Spinal cord (tissue), 10 donors: ENCODE results near the gene SLC37A1. TPM values are rescaled to one million over a fixed set of nuclear protein-coding genes. Genes with fewer than 3 reads are reported as not detected.
A peak's percentile ranks its signal among the peaks of the same experiment; 100 is the strongest.

Experiments used
- DNase-seq, 6 donors: peaks; one replicate each; pipeline versions ENCODE4 v3.0.0 to v3.0.0-alpha.2; 2013 to 2015; ENCODE audit warnings: low spot score in 6 of 6, low read depth in 4 of 6
- H3K27ac ChIP-seq: one replicate; pipeline ENCODE4 v1.5.1; 2013; ENCODE audit warnings: low read depth, low read length, control low read depth
- H3K27me3 ChIP-seq: one replicate; pipeline ENCODE4 v1.6.1; 2013; ENCODE audit warnings: low read length; ENCODE audit not compliant: control insufficient read depth, insufficient read depth
- H3K36me3 ChIP-seq: one replicate; pipeline ENCODE4 v1.6.1; 2013; ENCODE audit warnings: low read length; ENCODE audit not compliant: control insufficient read depth, insufficient read depth
- H3K4me1 ChIP-seq: one replicate; pipeline ENCODE4 v1.6.1; 2013; ENCODE audit warnings: low read length; ENCODE audit not compliant: control insufficient read depth, insufficient read depth
- H3K4me3 ChIP-seq: one replicate; pipeline ENCODE4 v1.5.1; 2013; ENCODE audit warnings: low read depth, low read length, control low read depth
- H3K9me3 ChIP-seq: one replicate; pipeline ENCODE4 v1.6.1; 2013; ENCODE audit warnings: low read length; ENCODE audit not compliant: control insufficient read depth, insufficient read depth
- WGBS: methylation state at CpG from one replicate; pipeline ENCODE4 v1.1.5; 2013; ENCODE audit warnings: missing lambda C conversion rate; ENCODE audit not compliant: insufficient coverage; 5-methylcytosine and 5-hydroxymethylcytosine counted together
- polyA plus RNA-seq, 2 donors: library from polyadenylated mRNA; unstranded; fragments of 120-200 nt; gene quantifications; one replicate each; pipeline ENCODE4 v1.2.1, GENCODE V29; 2013; ENCODE audit not compliant: insufficient read length in 2 of 2
- total RNA-seq, 2 donors: library from RNA; depleted of rRNA in 1 of 2; stranded (reverse); fragments of 120-200 nt in 1 of 2; fragments of >200 nt in 1 of 2; gene quantifications; one replicate each; pipeline versions ENCODE4 v1.2.3 to v1.2.4, GENCODE V29; 2013 to 2014
- donor health status: healthy.

Gene SLC37A1
- total and polyA plus RNA-seq, 4 donors, result 8.4 to 32.3 (median 22.5) TPM

DNA sequence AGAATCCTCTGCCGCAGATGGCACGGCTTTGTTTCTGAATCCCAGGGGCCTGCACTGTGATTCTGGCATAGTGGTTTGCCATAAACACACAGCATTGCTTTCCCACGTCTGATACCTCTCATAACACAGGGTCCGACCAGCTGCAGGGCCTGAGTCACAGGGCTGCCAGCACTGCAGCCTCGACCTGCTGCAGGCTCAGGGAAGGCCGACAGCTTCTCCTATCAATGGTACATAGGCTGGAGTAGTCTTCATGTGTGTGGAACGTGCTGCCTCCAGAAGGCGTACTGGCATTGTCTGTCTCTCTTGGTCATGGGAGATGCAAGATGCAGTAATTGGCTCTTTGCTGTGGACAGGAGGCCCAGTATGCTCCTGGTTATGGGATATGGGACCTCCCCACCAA lies 86.3 kb downstream of the SLC37A1 start:
- H3K9me3 ChIP-seq, result no peaks in the 10 kb centered on the region
- H3K27ac ChIP-seq, result no peak overlapping the region
- WGBS, result 72% methylated on average over 8 of the region's 8 CpGs
- no peaks in the 10 kb centered on the region for H3K4me1 ChIP-seq
- H3K36me3 ChIP-seq, result no peaks in the 10 kb centered on the region
- H3K4me3 ChIP-seq, result no peak overlapping the region
- peak in 1 of 6 donors; percentile 40 for DNase-seq
- H3K27me3 ChIP-seq, result no peaks in the 10 kb centered on the region

- WGBS, result 88% methylated on average over 3 of the region's 4 CpGs
- no peaks in the 10 kb centered on the region for H3K4me1 ChIP-seq
- no peak overlapping the region for H3K27ac ChIP-seq
- no peak for DNase-seq
- H3K9me3 ChIP-seq, result no peaks in the 10 kb centered on the region
- H3K27me3 ChIP-seq, result no peaks in the 10 kb centered on the region
- H3K36me3 ChIP-seq, result no peaks in the 10 kb centered on the region
- H3K4me3 ChIP-seq, result no peak overlapping the region
Measured at GRCh38 chr21:42601656-42602055, 88.0 kb downstream of the SLC37A1 start.

- H3K27me3 ChIP-seq, result no peaks in the 10 kb centered on the region
- no peaks in the 10 kb centered on the region for H3K36me3 ChIP-seq
- DNase-seq, result no peak
- no peak overlapping the region for H3K4me3 ChIP-seq
- no peaks in the 10 kb centered on the region for H3K9me3 ChIP-seq
- H3K4me1 ChIP-seq, result no peaks in the 10 kb centered on the region
- H3K27ac ChIP-seq, result no peak overlapping the region
- 69% methylated on average over 4 of the region's 4 CpGs for WGBS
Measured at GRCh38 chr21:42607102-42607501, 93.5 kb downstream of the SLC37A1 start.

GRCh38 chr21:42607525-42608102 lies 94.0 kb downstream of the SLC37A1 start:
- Histone ChIP-seq H3K9me3 (no peaks in the 10 kb centered on the region), H3K4me1 (no peaks in the 10 kb centered on the region), H3K27ac (no peak overlapping the region), H3K36me3 (no peaks in the 10 kb centered on the region), H3K27me3 (no peaks in the 10 kb centered on the region), H3K4me3 (no peak overlapping the region)
- WGBS, result 100% methylated on average over 2 of the region's 5 CpGs
- DNase-seq, result no peak

- Histone ChIP-seq H3K27me3 (no peaks in the 10 kb centered on the region), H3K27ac (no peak overlapping the region), H3K36me3 (no peaks in the 10 kb centered on the region), H3K4me3 (no peak overlapping the region), H3K9me3 (no peaks in the 10 kb centered on the region), H3K4me1 (no peaks in the 10 kb centered on the region)
- 85% methylated on average over 2 of the region's 4 CpGs for WGBS
- no peak for DNase-seq
Measured at GRCh38 chr21:42608446-42608845, 94.8 kb downstream of the SLC37A1 start.

GRCh38 chr21:42609811-42610210 lies 96.2 kb downstream of the SLC37A1 start:
- no peak for DNase-seq
- WGBS, result 90% methylated on average over 2 of the region's 2 CpGs

GRCh38 chr21:42611852-42612251 lies 98.2 kb downstream of the SLC37A1 start:
- H3K27me3 ChIP-seq, result no peaks in the 10 kb centered on the region
- H3K4me3 ChIP-seq, result no peak overlapping the region
- H3K9me3 ChIP-seq, result no peaks in the 10 kb centered on the region
- H3K4me1 ChIP-seq, result peaks cover 10% of the 10 kb centered on the region
- H3K36me3 ChIP-seq, result no peaks in the 10 kb centered on the region
- no CpG with 5 or more reads among the region's 3 CpGs for WGBS
- DNase-seq, result no peak
- no peak overlapping the region for H3K27ac ChIP-seq

More at GRCh38 chr21:42609811-42610210, 96.2 kb downstream of the SLC37A1 start:
- Histone ChIP-seq H3K36me3 (no peaks in the 10 kb centered on the region), H3K27me3 (no peaks in the 10 kb centered on the region), H3K4me3 (no peak overlapping the region), H3K27ac (no peak overlapping the region), H3K4me1 (peaks cover 1% of the 10 kb centered on the region), H3K9me3 (no peaks in the 10 kb centered on the region)

- Histone ChIP-seq H3K9me3 (no peaks in the 10 kb centered on the region), H3K4me1 (peaks cover 16% of the 10 kb centered on the region)
- WGBS, result no CpG with 5 or more reads among the region's 1 CpG
Measured at GRCh38 chr21:42612390-42612789, 98.7 kb downstream of the SLC37A1 start.

DNA sequence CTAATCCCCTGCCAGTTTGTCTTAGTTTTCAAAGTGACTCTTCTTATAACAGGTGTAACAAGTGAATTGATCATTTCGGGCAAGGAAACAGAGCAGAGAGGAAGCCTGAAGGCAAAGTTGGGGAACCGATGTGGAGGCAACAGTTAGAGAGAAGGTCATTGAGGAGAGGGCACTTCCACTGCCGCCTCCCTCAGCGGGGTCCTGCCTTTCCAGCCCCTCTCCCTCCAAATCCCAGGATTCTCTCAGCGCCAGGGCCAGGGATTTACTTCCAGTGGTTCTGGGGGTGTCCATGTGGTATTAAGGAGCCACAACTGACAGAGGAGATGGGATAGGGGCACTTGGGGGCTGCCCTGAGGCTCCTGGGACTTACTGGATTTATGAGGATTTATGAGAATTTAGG lies 100.1 kb downstream of the SLC37A1 start:
- peaks cover 22% of the 10 kb centered on the region for H3K4me1 ChIP-seq
- H3K36me3 ChIP-seq, result no peaks in the 10 kb centered on the region
- DNase-seq, result no peak
- no peak overlapping the region for H3K4me3 ChIP-seq
- no CpG with 5 or more reads among the region's 5 CpGs for WGBS
- H3K9me3 ChIP-seq, result no peaks in the 10 kb centered on the region
- no peak overlapping the region for H3K27ac ChIP-seq
- peaks cover 4% of the 10 kb centered on the region for H3K27me3 ChIP-seq

More at GRCh38 chr21:42612390-42612789, 98.7 kb downstream of the SLC37A1 start:
- H3K27me3 ChIP-seq, result peaks cover 4% of the 10 kb centered on the region
- no peak for DNase-seq
- no peak overlapping the region for H3K4me3 ChIP-seq
- H3K27ac ChIP-seq, result no peak overlapping the region
- no peaks in the 10 kb centered on the region for H3K36me3 ChIP-seq

DNA sequence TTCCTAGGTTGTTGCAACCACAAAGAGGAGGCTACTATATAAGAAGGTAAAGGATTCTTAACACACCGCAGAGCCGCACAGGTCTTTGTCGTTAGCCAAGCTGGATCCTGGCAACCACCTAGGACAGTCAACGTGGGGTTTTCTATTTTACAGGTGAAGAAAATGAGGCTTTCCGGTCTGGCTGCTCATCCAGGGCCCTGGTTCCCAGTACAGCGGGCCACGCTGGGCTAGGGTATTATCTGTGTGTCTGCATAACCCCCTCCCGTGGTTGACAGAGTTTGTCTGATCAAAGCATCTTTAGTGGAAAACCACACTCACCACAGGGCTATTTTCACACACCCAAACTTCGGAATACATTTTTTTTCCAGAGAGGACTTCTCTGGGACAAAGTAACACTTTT lies 100.7 kb downstream of the SLC37A1 start:
- H3K9me3 ChIP-seq, result no peaks in the 10 kb centered on the region
- WGBS, result 65% methylated on average over 7 of the region's 9 CpGs
- no peaks in the 10 kb centered on the region for H3K36me3 ChIP-seq
- H3K27me3 ChIP-seq, result peaks cover 4% of the 10 kb centered on the region
- H3K4me1 ChIP-seq, result peaks cover 22% of the 10 kb centered on the region
- DNase-seq, result no peak
- no peak overlapping the region for H3K27ac ChIP-seq
- H3K4me3 ChIP-seq, result no peak overlapping the region
